HG02642 (cell line): ENCODE data around the gene CTNND2.
"Not testable (repeated sequence)": the region's sequence is repeated elsewhere in the genome, so short reads cannot be mapped to it uniquely, and the experiment has no call there.

Experiments used
- ATAC-seq: cut with Tn5 transposase; IDR thresholded peaks from one replicate; pipeline ENCODE4 v1.9.1; 2021; ENCODE audit warnings: mild to moderate bottlenecking; ENCODE audit not compliant: unreplicated experiment, poor library complexity

The CTNND2 gene

DNA sequence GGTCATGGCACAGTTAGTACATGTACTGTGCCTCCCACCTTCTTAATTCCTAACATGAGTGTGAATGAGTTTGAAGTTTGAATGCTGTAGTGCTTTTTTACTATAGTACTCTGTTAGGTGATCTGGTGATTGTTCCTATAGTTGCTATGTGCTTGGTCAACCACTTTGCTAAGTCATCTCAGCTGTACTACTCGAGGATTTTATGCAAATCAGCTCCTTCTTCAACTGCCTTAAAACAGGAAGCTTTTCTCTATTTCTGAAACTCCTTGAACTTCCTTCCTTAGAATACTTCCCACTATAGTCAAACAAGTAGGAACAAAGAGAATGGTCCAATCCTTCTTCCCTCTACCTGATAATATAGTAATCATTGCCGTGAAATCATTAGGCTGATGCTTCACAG lies 219.6 kb downstream of the CTNND2 start:
- no peak for ATAC-seq

DNA sequence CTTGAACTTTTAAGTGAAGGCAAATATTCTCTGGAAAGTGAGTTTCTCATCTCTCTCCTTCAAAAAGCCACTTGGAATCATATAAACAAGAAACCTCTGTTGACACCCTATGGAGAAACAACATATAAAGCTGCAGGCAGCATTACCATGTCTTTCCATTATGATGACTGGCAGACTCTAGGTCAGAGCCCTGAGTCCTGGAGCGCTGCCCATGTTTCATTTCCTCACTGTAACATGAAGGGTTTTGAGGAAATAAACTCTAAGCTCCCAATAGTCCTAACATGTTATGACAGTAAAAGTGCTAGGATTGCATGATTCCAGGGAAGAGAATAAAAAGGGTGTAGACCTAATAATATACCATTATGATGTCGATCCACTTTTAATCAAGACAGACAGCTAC lies 220.6 kb downstream of the CTNND2 start:
- ATAC-seq = no peak

DNA sequence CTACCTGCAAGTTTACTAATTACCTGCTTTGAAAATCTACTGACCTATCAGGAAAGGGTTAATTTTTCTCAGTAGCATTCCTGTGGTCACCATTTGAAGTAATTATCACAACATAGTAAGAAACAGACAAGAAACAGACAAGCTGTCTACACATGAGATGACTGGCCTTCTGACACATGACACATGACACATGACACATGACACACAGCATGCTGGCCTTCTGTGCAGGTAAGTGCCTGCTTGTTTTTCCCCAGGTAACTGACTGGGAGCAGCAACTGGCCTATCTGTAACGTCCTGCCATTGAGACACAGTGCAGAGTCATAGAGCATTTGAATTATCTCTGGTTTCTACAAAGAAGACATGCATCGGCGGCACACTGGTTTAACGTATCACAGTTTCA lies 222.4 kb downstream of the CTNND2 start:
- ATAC-seq = no peak

DNA sequence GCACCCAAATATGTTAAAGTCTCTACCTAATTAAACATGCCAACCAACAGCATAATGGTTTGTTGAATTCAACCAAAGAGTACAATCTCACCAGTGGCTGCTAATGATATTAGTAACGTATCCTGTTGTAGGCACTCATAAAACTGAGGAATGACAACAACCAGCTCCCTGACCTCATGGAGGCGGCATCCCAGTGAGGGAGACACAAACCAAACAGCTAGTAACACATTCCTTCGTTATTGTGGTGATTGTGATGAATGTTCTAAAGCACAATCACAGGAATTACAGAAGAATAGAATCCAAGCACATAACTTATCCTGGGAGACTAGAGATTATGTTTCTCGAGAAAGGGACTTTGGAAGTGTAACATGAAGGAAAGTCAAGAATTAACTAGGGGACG lies 224.6 kb downstream of the CTNND2 start:
- no peak for ATAC-seq

DNA sequence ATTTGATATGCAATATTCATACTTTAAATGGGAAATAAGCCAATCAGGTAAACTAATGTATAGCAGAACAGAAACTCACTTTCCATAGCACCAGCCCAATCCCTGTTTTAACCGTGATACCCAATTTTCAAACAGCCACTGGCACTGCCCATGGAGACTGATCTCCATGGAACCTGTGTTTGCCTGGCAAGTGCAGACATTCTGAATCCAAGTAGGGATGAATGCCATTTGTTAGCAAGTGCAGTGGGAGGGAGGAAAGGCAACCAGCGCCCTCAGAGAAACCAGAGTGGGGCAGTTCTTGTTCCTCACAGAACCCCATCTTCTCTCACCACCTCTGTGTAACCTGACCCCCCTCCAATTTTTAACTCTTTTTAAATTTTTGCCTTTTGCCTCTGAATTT lies 229.1 kb downstream of the CTNND2 start:
- ATAC-seq = no peak

DNA sequence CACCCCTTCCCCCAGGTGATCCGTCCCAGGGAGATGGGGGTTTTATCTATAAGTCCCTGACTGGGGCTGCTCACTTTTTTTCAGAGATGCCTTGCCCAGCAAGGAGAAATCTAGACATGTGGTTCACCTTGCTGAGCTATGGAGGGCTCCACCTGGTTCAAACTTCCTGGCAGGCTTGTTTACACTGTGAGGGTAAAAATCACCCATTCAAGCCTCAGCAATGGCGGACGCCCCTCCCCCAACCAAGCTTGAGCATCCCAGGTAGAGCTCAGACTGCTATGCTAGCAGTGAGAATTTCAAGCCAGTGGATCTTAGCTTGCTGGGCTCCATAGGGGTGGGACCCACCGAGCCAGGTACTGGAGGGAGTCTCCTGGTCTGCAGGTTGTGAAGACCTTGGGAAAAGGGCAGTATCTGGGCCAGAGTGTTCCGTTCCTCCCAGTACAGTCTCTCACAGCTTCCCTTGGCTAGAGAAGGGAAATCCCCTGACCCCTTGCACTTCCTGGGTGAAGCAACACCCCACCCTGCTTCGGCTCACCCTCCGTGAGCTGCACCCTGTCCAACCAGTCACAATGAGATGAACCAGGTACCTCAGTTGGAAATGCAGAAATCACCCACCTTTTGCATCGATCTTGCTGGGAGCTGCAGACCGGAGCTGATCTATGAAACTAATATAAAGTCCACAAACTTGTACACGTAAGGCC lies 231.7 kb downstream of the CTNND2 start:
- no peak for ATAC-seq

DNA sequence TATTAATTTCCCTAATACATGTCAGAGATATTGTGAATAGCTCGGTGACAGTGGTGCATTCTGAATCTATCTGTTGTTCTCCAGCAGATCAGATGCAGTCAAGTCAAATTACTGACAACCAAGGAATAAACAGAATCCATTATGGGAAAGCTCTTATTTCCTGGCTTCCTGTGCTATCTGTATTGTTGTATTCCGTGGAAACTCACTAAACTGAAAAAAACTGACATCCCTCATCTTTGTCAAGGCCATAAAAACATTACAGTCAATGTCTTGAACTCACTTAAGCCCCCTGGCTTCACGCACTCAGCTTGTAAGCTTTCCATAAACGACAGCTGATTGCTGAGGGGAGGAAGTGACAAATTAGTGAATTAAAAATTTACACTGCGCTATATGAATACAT lies 245.9 kb downstream of the CTNND2 start:
- ATAC-seq = no peak

DNA sequence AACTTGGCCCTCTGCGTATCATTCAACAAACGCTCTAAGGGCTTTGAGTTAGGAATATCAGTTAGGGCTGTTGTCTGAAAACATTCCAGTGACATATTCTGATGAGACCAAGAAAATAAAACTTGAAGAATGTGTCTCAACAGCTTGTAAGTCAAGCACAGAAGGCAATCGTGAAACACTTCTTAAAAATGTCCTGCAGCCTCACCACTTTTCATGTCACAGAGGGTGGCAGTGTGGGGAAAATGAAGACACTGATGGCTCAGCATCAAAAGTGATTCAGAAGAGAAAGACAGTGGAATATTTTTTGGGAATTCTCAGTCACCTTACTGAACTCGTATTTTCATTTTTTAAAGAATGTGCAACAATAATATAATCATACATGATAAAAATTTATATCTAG lies 247.3 kb downstream of the CTNND2 start:
- ATAC-seq = no peak

DNA sequence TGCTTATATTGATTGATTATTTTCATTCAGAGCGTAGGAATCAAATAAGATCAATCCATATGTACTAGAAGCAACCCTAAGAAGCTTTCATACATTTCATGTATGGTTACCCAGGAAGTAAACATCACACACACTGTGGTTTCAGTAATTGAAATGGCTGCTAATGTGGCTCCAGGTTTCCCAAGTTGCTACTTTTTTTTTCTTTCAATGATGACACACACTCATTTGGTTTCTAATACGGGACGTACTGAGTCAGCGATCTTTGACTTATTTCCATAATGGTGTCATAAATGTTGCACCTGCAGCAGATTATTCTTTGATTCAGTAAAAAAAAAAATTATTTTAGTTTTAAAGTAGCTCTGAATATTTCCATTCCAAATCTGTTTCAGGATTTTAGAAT lies 248.6 kb downstream of the CTNND2 start:
- no peak for ATAC-seq

DNA sequence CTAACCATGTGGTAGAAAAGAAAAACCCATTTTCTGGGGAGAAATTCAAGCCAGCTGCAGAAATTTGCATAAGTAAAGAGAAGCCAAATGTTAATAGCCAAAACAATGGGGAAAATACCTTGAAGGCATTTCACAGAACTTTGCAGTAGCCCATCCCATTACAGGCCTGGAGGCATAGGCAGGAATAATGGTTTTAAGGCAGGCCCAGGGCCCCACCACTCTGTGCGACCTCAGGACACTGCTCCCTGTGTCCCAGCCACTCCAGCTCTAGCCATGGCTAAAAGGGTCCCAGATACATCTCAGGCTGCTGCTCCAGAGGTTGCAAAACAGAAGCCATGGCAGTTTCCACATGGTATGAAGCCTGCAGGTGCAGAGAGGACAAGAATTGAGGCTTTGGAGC lies 253.3 kb downstream of the CTNND2 start:
- ATAC-seq = no peak

DNA sequence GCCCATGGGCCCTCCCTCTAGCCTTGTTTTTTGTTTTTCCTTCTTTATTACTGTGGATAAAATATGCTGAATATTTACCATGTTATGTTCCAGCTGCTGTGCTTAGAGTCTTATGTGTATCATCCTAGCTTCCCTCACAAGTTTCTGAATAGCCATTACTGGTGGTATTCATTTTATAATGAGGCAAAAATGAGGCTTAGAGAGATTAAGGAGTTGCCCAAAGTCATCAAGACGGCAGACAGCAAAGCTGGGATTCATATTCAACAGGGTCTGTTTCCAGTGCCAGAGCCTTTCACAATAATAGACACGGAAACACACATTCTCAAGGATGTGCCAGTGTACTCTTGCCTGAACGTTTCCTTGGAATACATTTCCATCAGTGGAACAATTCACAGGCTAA lies 258.1 kb downstream of the CTNND2 start:
- no peak for ATAC-seq

DNA sequence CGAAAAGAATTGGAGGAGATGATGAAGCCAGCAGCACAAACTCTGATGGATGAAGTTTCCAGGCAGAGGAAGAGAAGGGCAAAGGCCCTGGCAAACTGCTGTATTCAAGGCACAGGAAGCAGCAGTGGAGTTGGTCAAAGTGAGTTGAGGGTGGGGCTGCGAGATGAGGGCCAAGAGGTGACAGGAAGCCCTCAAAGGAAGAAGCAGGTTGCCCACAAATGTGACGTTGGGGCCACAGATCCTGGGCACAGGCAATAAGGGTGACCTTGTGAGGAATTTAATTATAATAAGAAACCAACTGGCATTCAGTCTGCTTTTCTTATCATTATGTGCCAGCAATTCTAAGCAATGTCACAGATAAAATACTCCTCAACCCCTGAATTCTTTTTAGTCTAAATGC lies 261.8 kb downstream of the CTNND2 start:
- ATAC-seq = no peak

DNA sequence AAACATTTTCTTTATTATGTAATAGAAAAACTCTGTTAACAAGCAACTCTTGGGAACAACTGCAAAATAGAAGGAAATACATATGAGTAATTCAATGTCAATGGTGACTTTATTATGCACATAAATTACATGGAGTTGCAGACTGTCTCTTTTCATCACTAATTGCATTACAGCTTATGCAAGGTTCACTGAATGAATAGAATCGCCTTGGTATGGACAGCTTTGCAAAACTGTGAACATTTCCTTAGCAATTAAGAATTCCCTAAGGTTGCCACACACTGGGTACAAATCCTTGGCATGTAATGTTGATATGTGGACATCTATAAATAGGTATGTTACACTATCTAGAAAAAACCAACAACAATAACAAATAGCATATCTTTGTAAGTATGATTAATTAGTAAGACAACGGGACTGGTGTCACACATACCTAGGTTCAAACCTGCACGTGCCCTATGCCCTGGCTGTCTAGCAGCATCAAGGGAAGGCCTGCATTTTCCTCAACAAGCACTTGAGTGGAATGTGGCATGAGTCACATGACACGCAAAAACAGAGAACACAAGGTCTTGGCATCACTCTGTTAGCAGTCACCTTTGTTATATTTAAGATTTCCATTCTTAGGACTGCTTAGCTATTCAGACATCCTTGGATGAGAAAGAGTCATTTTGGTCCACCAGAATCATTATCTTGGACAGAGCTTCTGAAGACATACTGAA lies 263.9 kb downstream of the CTNND2 start:
- no peak for ATAC-seq

DNA sequence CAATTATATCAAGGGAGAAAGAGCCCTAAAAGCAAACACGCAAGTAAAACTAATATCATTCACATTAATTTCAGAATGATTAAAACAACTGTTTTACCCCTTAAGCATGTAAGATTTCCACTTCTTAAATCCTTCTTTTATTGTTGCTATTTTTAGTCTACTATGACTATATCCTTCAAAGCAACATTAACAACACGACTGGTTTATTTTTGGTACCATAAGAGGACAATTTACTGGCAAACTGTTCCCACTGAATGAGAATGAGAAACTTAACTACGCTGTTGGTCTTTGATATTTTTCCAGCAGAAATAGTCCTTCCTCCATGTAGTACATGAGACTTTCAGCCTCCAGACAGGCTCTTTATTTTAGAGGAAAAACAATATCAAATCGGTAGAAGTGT lies 281.5 kb downstream of the CTNND2 start:
- ATAC-seq = no peak

DNA sequence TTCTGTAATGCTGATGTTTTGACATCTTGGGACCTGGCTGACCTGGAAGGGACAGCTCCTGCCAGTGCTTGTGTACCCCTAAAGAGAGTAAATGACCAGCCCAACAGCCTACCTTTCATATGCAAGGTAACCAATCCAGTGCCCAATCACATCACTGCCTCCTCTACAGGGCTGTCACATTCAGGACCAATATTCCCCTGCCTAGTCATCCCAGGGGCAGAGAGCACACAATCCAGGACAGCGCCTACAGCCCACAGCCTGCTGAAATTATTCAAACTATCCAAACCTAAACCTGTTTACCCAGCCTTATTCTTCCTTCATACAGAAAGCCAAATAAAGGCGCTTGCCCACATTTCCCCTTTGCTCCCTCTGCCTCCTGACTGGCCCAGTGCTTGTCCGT lies 284.1 kb downstream of the CTNND2 start:
- no peak for ATAC-seq

DNA sequence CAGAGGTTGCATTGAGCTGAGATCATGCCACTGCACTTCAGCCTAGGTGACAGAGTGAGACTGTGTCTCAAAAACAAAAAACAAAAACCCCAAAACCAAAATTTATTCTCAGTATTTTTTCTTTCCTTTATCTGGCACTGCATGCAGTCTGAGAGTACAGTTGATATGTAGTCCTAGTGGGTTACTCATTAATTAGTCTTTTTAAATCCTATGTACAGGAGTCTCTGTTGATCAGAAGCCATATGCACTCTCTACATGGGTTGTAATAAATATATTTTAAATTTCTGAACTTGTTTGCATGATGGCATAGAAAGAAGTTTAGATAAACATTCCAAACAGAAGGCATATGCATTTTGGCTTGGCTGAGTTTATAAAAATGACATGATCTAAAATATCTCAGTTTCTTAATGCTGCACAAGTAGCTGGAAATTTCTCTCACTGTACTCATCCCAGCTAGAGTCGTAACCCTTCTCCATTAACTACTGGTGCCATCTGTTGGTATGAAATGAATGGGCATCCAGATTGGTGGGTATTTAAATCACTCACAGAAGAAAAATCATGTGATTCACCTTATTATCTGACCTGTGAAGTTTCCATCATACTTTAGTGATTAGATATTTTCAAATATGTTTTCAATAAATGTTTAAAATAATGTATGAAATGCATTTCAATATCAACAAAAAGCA lies 284.8 kb downstream of the CTNND2 start:
- no peak for ATAC-seq

DNA sequence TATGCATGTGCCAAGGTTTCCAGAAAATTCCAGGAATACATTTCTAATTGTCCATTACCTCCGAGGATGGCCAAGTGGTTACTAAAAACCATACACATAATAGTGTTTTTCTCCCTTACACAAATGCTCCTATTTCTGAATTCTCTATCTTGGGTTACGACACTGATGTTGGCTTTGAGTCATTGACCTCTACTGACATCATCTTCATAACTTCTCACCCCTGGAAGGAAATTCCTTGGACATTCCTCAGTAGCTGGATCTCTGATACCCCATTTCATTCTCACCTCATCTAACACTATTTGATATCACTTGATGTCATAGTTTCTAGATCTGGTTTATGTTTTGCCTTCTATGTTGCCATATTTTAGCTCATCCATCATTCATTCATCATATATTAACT lies 287.2 kb downstream of the CTNND2 start:
- no peak for ATAC-seq

DNA sequence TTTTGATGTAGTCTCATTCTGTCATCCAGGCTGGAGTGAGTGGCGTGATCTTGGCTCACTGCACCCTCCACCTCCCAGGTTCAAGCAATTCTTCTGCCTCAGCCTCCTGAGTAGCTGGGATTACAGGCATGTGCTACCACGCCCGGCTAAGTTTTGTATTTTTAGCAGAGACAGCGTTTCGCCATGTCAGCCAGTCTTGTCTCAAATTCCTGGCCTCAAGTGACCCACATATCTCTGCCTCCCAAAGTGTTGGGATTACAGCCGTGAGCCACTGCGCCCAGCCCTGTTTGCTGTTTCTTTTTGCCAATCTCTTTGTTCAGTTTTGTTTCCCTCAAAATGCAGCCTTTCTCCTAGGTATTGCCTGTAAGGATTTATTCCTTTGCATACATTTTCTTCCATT lies 287.6 kb downstream of the CTNND2 start:
- not testable (repeated sequence) for ATAC-seq

DNA sequence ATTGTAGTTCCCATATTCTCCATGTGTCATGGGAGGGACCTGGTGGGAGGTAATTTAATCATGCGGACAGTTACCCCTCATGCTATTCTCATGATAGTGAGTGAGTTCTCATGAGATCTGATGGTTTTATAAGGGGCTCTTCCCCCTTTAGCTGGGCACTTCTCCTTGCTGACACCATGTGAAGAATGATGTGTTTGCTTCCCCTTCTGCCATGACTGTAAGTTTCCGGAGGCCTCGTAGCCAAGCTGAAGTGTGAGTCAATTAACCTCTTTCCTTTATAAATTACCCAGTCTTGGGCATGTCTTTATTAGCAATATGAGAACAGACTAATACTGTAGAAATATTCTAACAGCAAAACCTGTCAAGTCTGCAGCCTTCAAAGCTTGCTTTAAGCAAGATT lies 293.2 kb downstream of the CTNND2 start:
- no peak for ATAC-seq

DNA sequence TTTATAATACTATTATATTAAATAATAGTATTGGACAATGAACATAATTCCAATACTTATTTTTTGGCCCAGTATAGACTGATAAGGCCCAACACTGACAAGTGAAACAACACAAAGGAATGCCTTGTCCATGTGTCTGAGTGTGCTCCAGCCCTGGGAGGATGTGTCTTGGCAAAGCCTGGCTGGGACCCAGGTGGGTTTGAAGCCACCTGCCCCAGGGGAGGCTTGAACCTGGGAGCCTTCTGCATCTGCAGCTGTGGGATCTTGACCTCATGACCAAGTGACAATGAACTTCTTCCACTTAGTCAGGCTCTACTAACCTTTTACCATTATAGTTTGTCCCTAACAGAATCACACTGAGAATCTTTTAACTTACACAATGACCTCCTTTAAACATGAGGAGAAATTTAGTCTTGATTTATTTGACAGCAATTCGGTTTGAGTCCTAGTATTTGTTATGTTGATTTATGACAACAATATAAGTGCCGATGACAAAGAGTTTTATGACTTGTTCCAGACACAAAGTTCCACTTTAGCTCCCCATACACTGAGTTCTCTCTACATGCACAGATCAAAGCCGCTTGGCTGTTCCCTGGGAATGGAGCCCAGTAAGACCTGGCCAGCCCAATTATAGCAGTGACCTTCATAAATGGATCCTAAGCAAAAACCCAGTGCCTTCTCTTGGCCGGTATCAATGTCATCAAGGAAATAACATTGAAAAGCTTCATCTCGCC lies 294.5 kb downstream of the CTNND2 start:
- no peak for ATAC-seq

DNA sequence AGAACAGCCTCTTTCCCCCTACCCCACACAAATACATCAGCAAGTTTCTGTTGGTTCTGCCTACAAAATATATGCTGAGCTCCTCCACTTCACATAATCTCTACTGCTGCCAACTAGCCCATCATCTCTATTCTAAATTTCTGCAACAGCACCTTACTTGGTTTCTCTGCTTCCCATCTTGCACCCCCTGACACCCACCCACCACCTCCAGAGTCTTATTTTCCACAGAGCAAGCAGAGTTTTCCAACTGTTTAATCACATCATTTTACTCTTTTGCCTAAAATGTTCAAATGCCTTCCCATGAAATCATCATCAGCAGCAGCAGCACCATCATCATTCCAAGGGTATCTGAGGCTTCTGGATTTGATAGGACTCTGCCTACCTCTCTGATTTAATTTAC lies 295.7 kb downstream of the CTNND2 start:
- no peak for ATAC-seq
